HepG2 (cell line): ENCODE results near the gene CEP68. TPM values are rescaled to one million over a fixed set of nuclear protein-coding genes. Genes with fewer than 3 reads are reported as not detected.
A peak's percentile ranks its signal among the peaks of the same experiment; 100 is the strongest.

Experiments used
- ARID5B ChIP-seq: IDR thresholded peaks from 2 replicates; pipeline ENCODE4 v1.4.0; 2020; ENCODE audit warnings: mild to moderate bottlenecking, missing genetic modification reagents
- DMAP1 ChIP-seq: IDR thresholded peaks from 2 replicates; pipeline ENCODE4 v1.6.1; 2016
- FOXC1 ChIP-seq: sonication (generic); formaldehyde crosslinking; IDR thresholded peaks from 2 replicates; pipeline ENCODE4 v1.8.0; 2022; ENCODE audit warnings: mild to moderate bottlenecking, missing genetic modification reagents, borderline replicate concordance
- HMG20A ChIP-seq: IDR thresholded peaks from 2 replicates; pipeline ENCODE4 v1.6.1; 2016; ENCODE audit warnings: borderline replicate concordance
- HNRNPK ChIP-seq: fragments of 200-400 bp; formaldehyde crosslinking; IDR thresholded peaks from 2 replicates; pipeline ENCODE4 v1.6.1; 2018; ENCODE audit warnings: low read length, low read depth, moderate library complexity, mild to moderate bottlenecking; ENCODE audit not compliant: poor library complexity, severe bottlenecking
- HOXA7 ChIP-seq: sonication (generic); formaldehyde crosslinking; IDR thresholded peaks from 2 replicates; pipeline ENCODE4 v1.8.1; 2022; ENCODE audit warnings: mild to moderate bottlenecking, missing genetic modification reagents, moderate library complexity
- MLXIP ChIP-seq: sonication (generic); formaldehyde crosslinking; IDR thresholded peaks from 2 replicates; pipeline ENCODE4 v1.9.0; 2021; ENCODE audit warnings: missing genetic modification reagents, borderline replicate concordance
- NFIB ChIP-seq: sonication (generic); formaldehyde crosslinking; IDR thresholded peaks from 2 replicates; pipeline ENCODE4 v1.9.0; 2021; ENCODE audit warnings: missing genetic modification reagents, mild to moderate bottlenecking, borderline replicate concordance
- NR2F6 ChIP-seq, 2 experiments: IDR thresholded peaks; 2 replicates each; pipeline ENCODE4 v1.6.1; 2016; ENCODE audit warnings: antibody characterized with exemption in 1 of 2, mild to moderate bottlenecking in 1 of 2
- POLR2AphosphoS2 ChIP-seq: IDR thresholded peaks from 2 replicates; pipeline ENCODE4 v1.6.1; 2011; ENCODE audit warnings: low read depth, low read length, improper control_type of control experiment
- SYNCRIP ChIP-seq: fragments of 200-400 bp; formaldehyde crosslinking; IDR thresholded peaks from 2 replicates; pipeline ENCODE4 v1.6.1; 2018; ENCODE audit warnings: mild to moderate bottlenecking, low read depth, low read length; ENCODE audit not compliant: insufficient read depth
- UBTF ChIP-seq: sonication (generic); formaldehyde crosslinking; IDR thresholded peaks from 2 replicates; pipeline ENCODE4 v1.4.0; 2020; ENCODE audit warnings: mild to moderate bottlenecking, missing genetic modification reagents
- ZFP82 ChIP-seq: sonication (generic); formaldehyde crosslinking; IDR thresholded peaks from 2 replicates; pipeline ENCODE4 v1.5.1; 2020; ENCODE audit warnings: mild to moderate bottlenecking, missing genetic modification reagents, borderline replicate concordance
- ZNF136 ChIP-seq: sonication (generic); formaldehyde crosslinking; IDR thresholded peaks from 2 replicates; pipeline ENCODE4 v1.8.1; 2022; ENCODE audit warnings: low read depth, mild to moderate bottlenecking, moderate library complexity, missing genetic modification reagents
- ZNF282 ChIP-seq: fragments of 450-650 bp; IDR thresholded peaks from 2 replicates; pipeline ENCODE4 v1.6.1; 2018; ENCODE audit not compliant: partially characterized antibody
- ZNF350 ChIP-seq: sonication (generic); formaldehyde crosslinking; IDR thresholded peaks from 2 replicates; pipeline ENCODE4 v1.4.0; 2020; ENCODE audit warnings: mild to moderate bottlenecking, low read depth, missing genetic modification reagents, borderline replicate concordance
- ZNF576 ChIP-seq: sonication (generic); formaldehyde crosslinking; IDR thresholded peaks from 2 replicates; pipeline ENCODE4 v1.4.0; 2020; ENCODE audit warnings: mild to moderate bottlenecking, missing genetic modification reagents
- ZNF724P ChIP-seq: sonication (generic); formaldehyde crosslinking; IDR thresholded peaks from 2 replicates; pipeline ENCODE4 v1.8.0; 2022; ENCODE audit warnings: missing genetic modification reagents, borderline replicate concordance
- polyA plus RNA-seq, 8 experiments: library from polyadenylated mRNA; depleted of rRNA in 3 of 8; stranded (reverse) in 7 of 8; unstranded in 1 of 8; fragments of >200 nt; fragmentation: Illumina TruSeq in 4 of 8; extraction: Trizol in 4 of 8; gene quantifications; 2 replicates each; pipeline versions ENCODE4 v1.2.1 to v1.2.3, GENCODE V29; 2011 to 2016; ENCODE audit warnings: low read depth in 4 of 8, missing spikeins in 1 of 8, mixed read lengths in 1 of 8; ENCODE audit not compliant: insufficient read depth in 1 of 8
- total RNA-seq, 5 experiments: library from RNA; depleted of rRNA; stranded (reverse); fragments of >200 nt; fragmentation: Illumina TruSeq; extraction: Trizol; gene quantifications; 2 replicates each; pipeline ENCODE4 v1.2.3, GENCODE V29; 2016; ENCODE audit warnings: low read depth in 1 of 5

Gene CEP68
- total and polyA plus RNA-seq, 2 of the 13 experiments (the other 11 are each of a cell fraction or from before 2014, with no cell fraction given): 5.7 to 9.3 TPM

- TF ChIP-seq ZNF136: peak; percentile 98
- peak; percentile 27; the same call in 1 of the 2 replicates for TF ChIP-seq ZNF724P (CRISPR knock-in tag)
- no peak for TF ChIP-seq ZNF350 (CRISPR knock-in tag)
- no peak for TF ChIP-seq MLXIP (CRISPR knock-in tag)
- TF ChIP-seq SYNCRIP: no peak
- TF ChIP-seq ARID5B: peak; percentile 17; the same call in 1 of the 2 replicates
- no peak; the same call in 1 of the 2 replicates for TF ChIP-seq ZNF576 (CRISPR knock-in tag)
- no peak for TF ChIP-seq HMG20A
- no peak for TF ChIP-seq HNRNPK
- no peak for TF ChIP-seq POLR2AphosphoS2
- no peak for TF ChIP-seq DMAP1 (CRISPR knock-in tag)
- TF ChIP-seq UBTF (CRISPR knock-in tag): no peak; the same call in 1 of the 2 replicates
- TF ChIP-seq HOXA7 (CRISPR knock-in tag): no peak
- TF ChIP-seq NFIB (CRISPR knock-in tag): peak; percentile 50; the same call in 1 of the 2 replicates
- TF ChIP-seq FOXC1 (CRISPR knock-in tag): peak; percentile 82
- TF ChIP-seq NR2F6 (IDR thresholded peaks at IDR 0.05): no peak
- peak; percentile 18; the same call in 1 of the 2 replicates for TF ChIP-seq NR2F6 (CRISPR knock-in tag; IDR thresholded peaks at IDR 0.05)
- TF ChIP-seq ZNF282: no peak
- TF ChIP-seq ZFP82 (CRISPR knock-in tag): no peak
These were observed 598 bp upstream of the CEP68 start (continued) for GRCh38 chr2:65055422-65056214.
